ENCODE data around the gene SPTB. TPM values are rescaled to one million over a fixed set of nuclear protein-coding genes. Genes with fewer than 3 reads are reported as not detected.

SPTB gene
- total and polyA plus RNA-seq, 8 donors: 2.2 to 4.7 (median 3.3) TPM

DNA sequence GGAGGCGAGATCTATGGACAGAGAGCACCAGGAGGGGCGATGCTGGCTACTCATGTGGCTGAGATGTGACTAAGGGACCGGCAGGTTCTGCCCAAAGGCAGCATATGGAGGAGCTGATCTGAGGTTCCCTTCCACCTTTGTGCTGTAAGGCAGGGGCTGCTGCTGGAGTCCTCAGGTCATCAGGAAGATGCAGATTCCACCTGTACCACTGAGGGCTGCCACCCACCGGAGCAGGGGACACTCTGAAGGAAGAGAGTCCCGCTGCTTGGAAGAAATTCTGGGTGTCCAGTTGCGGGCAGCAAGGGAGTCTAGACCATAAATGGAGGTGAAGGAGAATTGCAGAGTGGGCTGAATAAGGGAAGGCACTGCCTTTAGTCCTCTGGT, 120.2 kb downstream of the SPTB start:
- no peak overlapping the region for H3K27ac ChIP-seq
- TF ChIP-seq, protein P1, sequence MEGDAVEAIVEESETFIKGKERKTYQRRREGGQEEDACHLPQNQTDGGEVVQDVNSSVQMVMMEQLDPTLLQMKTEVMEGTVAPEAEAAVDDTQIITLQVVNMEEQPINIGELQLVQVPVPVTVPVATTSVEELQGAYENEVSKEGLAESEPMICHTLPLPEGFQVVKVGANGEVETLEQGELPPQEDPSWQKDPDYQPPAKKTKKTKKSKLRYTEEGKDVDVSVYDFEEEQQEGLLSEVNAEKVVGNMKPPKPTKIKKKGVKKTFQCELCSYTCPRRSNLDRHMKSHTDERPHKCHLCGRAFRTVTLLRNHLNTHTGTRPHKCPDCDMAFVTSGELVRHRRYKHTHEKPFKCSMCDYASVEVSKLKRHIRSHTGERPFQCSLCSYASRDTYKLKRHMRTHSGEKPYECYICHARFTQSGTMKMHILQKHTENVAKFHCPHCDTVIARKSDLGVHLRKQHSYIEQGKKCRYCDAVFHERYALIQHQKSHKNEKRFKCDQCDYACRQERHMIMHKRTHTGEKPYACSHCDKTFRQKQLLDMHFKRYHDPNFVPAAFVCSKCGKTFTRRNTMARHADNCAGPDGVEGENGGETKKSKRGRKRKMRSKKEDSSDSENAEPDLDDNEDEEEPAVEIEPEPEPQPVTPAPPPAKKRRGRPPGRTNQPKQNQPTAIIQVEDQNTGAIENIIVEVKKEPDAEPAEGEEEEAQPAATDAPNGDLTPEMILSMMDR (IDR thresholded peaks at IDR 0.05): no peak
- H3K36me3 ChIP-seq: no peaks in the 10 kb centered on the region
- H3K4me3 ChIP-seq: no peak overlapping the region
- ATAC-seq (no peak), DNase-seq (no peak)
- no peaks in the 10 kb centered on the region for H3K9me3 ChIP-seq
- intact Hi-C loops (cut with DNase I): no loop called here
- H3K27me3 ChIP-seq: peaks cover 0 to 29% of the 10 kb centered on the region in 2 donors
- H3K4me1 ChIP-seq: peaks cover 25 to 35% of the 10 kb centered on the region in 2 donors

DNA sequence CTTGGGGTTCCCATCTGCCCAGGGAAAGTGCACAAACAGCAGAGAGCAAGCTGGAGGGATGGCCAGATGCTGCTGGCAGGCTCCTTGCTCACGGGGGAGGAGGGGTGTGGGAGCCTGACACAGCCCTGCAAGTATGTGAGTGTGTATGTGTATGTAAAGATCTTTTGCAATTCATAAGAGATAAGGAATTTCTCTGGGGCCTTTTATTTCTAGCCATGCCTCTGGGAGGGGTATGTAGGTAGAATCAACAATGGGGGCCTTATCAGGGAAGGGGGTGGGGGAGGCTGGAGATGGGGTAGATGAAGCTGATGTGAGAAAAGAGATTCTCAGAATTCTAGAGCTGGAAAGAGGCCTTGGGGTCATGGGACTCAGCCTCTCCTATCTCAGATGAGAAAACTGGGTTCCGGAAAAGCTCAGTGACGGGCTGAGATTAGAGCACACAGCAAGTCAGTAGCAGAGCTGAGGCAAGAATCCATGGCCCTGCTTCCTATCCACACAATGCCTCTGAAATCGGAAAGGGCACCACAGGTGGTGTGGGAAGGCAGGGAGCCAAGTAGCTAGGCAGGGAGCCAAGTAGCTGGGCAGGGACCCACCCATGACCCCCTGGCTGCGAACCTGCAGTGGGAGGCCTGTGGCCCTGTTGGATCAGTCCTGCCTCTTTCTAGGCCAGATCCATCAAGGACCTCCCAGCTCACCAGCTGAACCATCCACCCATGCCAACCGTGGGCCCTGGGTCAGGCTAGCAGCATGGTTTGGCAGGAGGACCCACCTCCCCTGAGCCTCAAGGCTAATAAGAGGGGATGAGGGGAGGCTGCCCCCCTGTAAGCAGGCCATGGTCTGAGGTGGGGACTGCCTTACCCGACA, 120.8 kb downstream of the SPTB start:
- intact Hi-C loops (cut with DNase I): no loop called here

DNA sequence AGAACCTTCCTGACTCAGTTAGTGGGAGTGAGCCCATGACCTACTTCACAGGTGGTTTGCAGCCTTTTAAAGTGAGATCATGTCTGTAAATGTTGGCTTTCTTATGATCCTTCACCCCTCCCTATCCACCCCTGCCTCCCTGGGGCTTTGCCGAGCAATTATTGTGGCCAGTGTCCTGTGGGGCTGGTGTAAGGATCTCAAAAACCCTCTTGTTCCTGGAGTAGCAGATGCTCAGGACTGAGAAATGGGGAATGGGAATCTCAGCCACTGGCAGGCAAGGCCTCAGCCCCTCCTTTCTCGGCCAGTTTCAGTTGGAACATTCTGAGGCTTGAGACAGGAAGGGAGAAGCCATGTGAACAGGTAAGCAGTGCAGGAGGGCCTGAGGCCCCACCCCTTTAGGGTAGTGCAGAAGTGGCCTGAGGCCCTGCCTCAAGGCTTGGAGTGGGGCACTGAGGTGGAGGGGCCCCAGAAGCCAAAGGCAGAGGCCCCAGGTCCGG, 121.6 kb downstream of the SPTB start:
- Histone ChIP-seq H3K27me3 (peaks cover 0 to 41% of the 10 kb centered on the region in 2 donors), H3K9me3 (no peaks in the 10 kb centered on the region), H3K4me1 (peaks cover 25 to 27% of the 10 kb centered on the region in 2 donors), H3K36me3 (no peaks in the 10 kb centered on the region), H3K27ac (peak overlapping the region in 1 of 2 donors; percentile 65), H3K4me3 (no peak overlapping the region)
- ATAC-seq: peak; percentile 80
- TF ChIP-seq, protein P1 (IDR thresholded peaks at IDR 0.05): no peak
- intact Hi-C loops (cut with DNase I): no loop called here
- DNase-seq: peak in 2 of 4 donors; percentile 60 to 65

More for the DNA sequence above, 120.8 kb downstream of the SPTB start:
- peaks cover 0 to 34% of the 10 kb centered on the region in 2 donors for H3K27me3 ChIP-seq
- peak in 3 of 4 donors; percentile 52 to 82 (median 60) for DNase-seq
- peaks cover 25 to 28% of the 10 kb centered on the region in 2 donors for H3K4me1 ChIP-seq
- H3K9me3 ChIP-seq: no peaks in the 10 kb centered on the region
- peak overlapping the region in 1 of 2 donors; percentile 65 for H3K27ac ChIP-seq
- TF ChIP-seq, protein P1 (IDR thresholded peaks at IDR 0.05): no peak
- ATAC-seq: peak; percentile 65
- H3K36me3 ChIP-seq: no peaks in the 10 kb centered on the region
- no peak overlapping the region for H3K4me3 ChIP-seq

DNA sequence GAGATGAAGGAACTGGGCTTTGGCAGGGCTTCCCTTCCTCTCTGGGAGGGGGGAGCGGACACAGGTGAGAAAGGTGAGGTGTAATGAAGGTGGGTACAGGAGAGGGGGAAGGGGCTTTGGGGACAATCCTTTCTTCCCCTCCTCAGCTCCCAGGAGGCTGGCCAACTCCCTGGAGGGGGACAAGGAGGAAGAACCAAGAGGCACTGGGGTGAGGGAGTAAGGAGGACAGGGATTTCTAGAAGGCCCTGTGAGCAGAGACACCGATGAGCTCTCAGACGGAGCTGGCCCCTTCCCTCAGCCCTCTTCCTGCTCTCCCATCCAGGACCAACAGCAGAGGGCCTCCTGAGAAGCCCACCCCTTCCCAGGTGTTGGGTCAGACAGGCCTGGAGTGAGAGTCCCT, 122.1 kb downstream of the SPTB start:
- intact Hi-C loops (cut with DNase I): no loop called here
- Histone ChIP-seq H3K27me3 (peaks cover 0 to 37% of the 10 kb centered on the region in 2 donors), H3K27ac (peak overlapping the region in 1 of 2 donors; percentile 65), H3K36me3 (no peaks in the 10 kb centered on the region), H3K4me1 (peaks cover 25 to 27% of the 10 kb centered on the region in 2 donors), H3K9me3 (no peaks in the 10 kb centered on the region), H3K4me3 (no peak overlapping the region)
- TF ChIP-seq, protein P1 (IDR thresholded peaks at IDR 0.05): no peak
- ATAC-seq: no peak
- DNase-seq: no peak

DNA sequence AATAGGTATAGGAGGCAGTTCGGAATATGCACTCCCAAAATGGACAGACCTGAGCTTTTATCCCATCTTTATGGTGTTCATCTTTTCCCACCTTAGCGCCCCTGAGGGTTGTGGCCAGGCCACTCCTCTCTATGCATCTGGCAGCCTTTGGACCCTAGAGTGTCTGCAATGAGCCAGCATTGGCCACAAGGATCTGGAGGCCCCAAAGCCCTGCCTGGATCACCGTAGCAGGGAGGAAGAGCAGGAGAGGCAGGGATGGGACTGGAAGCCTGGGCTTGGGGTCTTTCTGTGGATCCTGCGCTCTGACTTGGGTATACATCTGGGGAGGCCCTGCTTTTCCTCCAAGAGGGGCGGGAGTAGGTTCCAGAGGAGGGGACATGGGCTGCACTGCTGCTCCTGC, 123.0 kb downstream of the SPTB start:
- Histone ChIP-seq H3K36me3 (no peaks in the 10 kb centered on the region), H3K27ac (no peak overlapping the region), H3K4me3 (no peak overlapping the region), H3K27me3 (peaks cover 0 to 29% of the 10 kb centered on the region in 2 donors), H3K4me1 (peaks cover 21 to 23% of the 10 kb centered on the region in 2 donors), H3K9me3 (no peaks in the 10 kb centered on the region)
- TF ChIP-seq, protein P1 (IDR thresholded peaks at IDR 0.05): no peak
- DNase-seq (no peak), ATAC-seq (no peak)
- intact Hi-C loops (cut with DNase I): no loop called here
